ENCODE data around the gene AFF3.

DNA sequence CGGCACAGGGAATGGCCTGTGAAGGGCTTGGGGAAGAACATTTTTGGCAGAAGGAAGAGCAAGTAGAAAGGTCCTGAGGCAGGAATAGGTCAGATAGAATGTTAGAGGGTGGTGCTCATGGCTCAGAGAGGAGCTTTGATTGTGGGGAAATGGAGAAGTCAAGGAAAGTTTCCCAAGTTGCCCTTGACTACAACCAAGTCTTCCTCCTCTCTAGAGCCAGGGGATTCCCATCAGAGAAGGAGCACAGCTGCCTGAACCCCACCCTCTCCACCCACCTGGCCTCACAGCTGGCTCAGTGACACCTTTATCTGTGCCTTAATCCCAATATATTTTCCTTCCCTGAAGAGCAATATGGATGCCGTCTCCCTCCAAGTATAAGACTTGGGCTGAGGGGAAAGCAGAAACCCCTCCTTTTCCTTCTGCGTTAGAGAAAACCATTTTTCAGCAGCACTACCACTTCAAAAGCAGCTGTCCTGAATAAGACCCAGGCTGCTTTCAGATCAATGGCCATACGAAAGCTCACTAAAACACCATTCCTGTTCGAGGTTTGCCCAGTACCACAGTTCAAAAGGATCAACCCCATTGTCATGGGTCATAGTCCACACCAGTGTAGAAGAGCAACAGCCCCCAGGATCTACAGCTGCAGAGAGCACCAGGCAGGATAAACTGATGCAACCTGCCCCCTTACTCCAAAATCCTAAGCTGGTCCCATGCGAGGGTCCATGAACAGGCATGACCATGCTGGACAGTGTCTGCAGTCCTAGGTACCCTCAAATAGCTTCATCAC is 199.6 kb downstream of the AFF3 start:
- TF ChIP-seq POLR2A (IDR thresholded peaks at IDR 0.05): no peak
- TF ChIP-seq, protein P1, sequence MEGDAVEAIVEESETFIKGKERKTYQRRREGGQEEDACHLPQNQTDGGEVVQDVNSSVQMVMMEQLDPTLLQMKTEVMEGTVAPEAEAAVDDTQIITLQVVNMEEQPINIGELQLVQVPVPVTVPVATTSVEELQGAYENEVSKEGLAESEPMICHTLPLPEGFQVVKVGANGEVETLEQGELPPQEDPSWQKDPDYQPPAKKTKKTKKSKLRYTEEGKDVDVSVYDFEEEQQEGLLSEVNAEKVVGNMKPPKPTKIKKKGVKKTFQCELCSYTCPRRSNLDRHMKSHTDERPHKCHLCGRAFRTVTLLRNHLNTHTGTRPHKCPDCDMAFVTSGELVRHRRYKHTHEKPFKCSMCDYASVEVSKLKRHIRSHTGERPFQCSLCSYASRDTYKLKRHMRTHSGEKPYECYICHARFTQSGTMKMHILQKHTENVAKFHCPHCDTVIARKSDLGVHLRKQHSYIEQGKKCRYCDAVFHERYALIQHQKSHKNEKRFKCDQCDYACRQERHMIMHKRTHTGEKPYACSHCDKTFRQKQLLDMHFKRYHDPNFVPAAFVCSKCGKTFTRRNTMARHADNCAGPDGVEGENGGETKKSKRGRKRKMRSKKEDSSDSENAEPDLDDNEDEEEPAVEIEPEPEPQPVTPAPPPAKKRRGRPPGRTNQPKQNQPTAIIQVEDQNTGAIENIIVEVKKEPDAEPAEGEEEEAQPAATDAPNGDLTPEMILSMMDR (IDR thresholded peaks at IDR 0.05): no peak
